Pancreas (tissue), 8 donors: ENCODE data around the gene OTUD5. TPM values are rescaled to one million over a fixed set of nuclear protein-coding genes. Genes with fewer than 3 reads are reported as not detected.

Experiments
- polyA plus RNA-seq, 2 donors: library from polyadenylated mRNA; stranded (reverse); fragments of 200-250 nt; gene quantifications; one replicate each; pipeline ENCODE4 v1.2.3, GENCODE V29; 2013
- total RNA-seq, 6 donors: library from RNA; stranded (reverse); fragmentation: NEBNext Ultra II Directional in 4 of 6; extraction: Animal tissue kit (Norgen Biotek cat#: 25700) in 4 of 6; gene quantifications; one replicate each; pipeline versions ENCODE4 v1.2.1 to v1.2.4, GENCODE V29; 2021 to 2023
- donor health status: healthy with polysubstance abuse.
- donor health status: DM: no; HTN: no; CAD: no; lungs with moderate emphysema.
- donor health status: DM: no; HTN: no; CAD: no.
- donor health status: Bipolar disorder and iron deficiency.
- donor health status: DM: yes; HTN: yes; CAD: no.
- donor health status: DM: no; HTN: no; CAD: no.
- donor health status: DM: no; HTN: no; CAD: no.
- donor health status: DM: yes; HTN: yes; CAD: no.

The OTUD5 gene
- total and polyA plus RNA-seq, 8 donors, result 14.2 to 34.3 (median 19.3) TPM

Other genes with a start within 250 kb of the OTUD5 start
- under 1 TPM in 2 of 6 donors, not detected in 4; 0.37 to 0.72 TPM for gene GLOD5, start 195.9 kb downstream of the OTUD5 start, total RNA-seq
- gene GLOD5, start 195.9 kb downstream of the OTUD5 start, polyA plus RNA-seq, result under 1 TPM; 0.57 to 0.99 TPM
- under 1 TPM in 1 of 6 donors, not detected in 5; 0.19 TPM for gene GATA1, start 171.0 kb downstream of the OTUD5 start, total RNA-seq
- under 1 TPM in 1 of 2 donors, not detected in 1; 0.12 TPM for gene GATA1, start 171.0 kb downstream of the OTUD5 start, polyA plus RNA-seq
- gene HDAC6, start 155.5 kb downstream of the OTUD5 start, total RNA-seq, result 10 to 100 TPM; 24.9 to 58.4 (median 30.9) TPM
- gene HDAC6, start 155.5 kb downstream of the OTUD5 start, polyA plus RNA-seq, result 100 to 1,000 TPM in 1 of 2 donors, 10 to 100 TPM in 1; 81.2 to 132 TPM
- not detected for gene ERAS, start 131.1 kb downstream of the OTUD5 start, total RNA-seq
- under 1 TPM; 0.11 to 0.49 TPM for gene ERAS, start 131.1 kb downstream of the OTUD5 start, polyA plus RNA-seq
- 10 to 100 TPM; 10.3 to 50.5 (median 20.1) TPM for gene PCSK1N, start 122.0 kb downstream of the OTUD5 start, total RNA-seq
- 100 to 1,000 TPM; 167 to 368 TPM for gene PCSK1N, start 122.0 kb downstream of the OTUD5 start, polyA plus RNA-seq
- gene TIMM17B, start 59.8 kb downstream of the OTUD5 start, total RNA-seq, result 10 to 100 TPM; 15.7 to 26.0 (median 19.5) TPM
- 10 to 100 TPM; 29.8 to 48.9 TPM for gene TIMM17B, start 59.8 kb downstream of the OTUD5 start, polyA plus RNA-seq
- gene PQBP1, start 59.7 kb downstream of the OTUD5 start, total RNA-seq, result 10 to 100 TPM; 36.4 to 66.5 (median 49.3) TPM
- 100 to 1,000 TPM; 108 to 112 TPM for gene PQBP1, start 59.7 kb downstream of the OTUD5 start, polyA plus RNA-seq
- gene SLC35A2, start 46.0 kb downstream of the OTUD5 start, total RNA-seq, result 10 to 100 TPM in 5 of 6 donors, 1 to 10 TPM in 1; 9.9 to 20.6 (median 14.6) TPM
- 10 to 100 TPM in 1 of 2 donors, 1 to 10 TPM in 1; 7.1 to 16.0 TPM for gene SLC35A2, start 46.0 kb downstream of the OTUD5 start, polyA plus RNA-seq
- 1 to 10 TPM; 1.3 to 8.6 (median 2.4) TPM for gene PIM2, start 38.6 kb downstream of the OTUD5 start, total RNA-seq
- gene PIM2, start 38.6 kb downstream of the OTUD5 start, polyA plus RNA-seq, result 1 to 10 TPM; 2.8 to 8.2 TPM
- gene KCND1, start 14.2 kb upstream of the OTUD5 start, total RNA-seq, result 1 to 10 TPM in 2 of 6 donors, under 1 TPM in 4; 0.12 to 1.7 (median 0.68) TPM
- gene KCND1, start 14.2 kb upstream of the OTUD5 start, polyA plus RNA-seq, result 1 to 10 TPM in 1 of 2 donors, under 1 TPM in 1; 0.84 to 1.3 TPM
- gene GRIPAP1, start 44.7 kb upstream of the OTUD5 start, total RNA-seq, result 10 to 100 TPM; 12.5 to 26.0 (median 17.2) TPM
- gene GRIPAP1, start 44.7 kb upstream of the OTUD5 start, polyA plus RNA-seq, result 10 to 100 TPM; 32.2 to 32.7 TPM
- gene TFE3, start 85.8 kb upstream of the OTUD5 start, total RNA-seq, result 10 to 100 TPM in 3 of 6 donors, 1 to 10 TPM in 3; 8.5 to 18.8 (median 11.0) TPM
- 10 to 100 TPM; 20.1 to 20.6 TPM for gene TFE3, start 85.8 kb upstream of the OTUD5 start, polyA plus RNA-seq
- gene CCDC120, start 101.4 kb upstream of the OTUD5 start, total RNA-seq, result 10 to 100 TPM in 1 of 6 donors, 1 to 10 TPM in 5; 4.5 to 10.6 (median 6.8) TPM
- 1 to 10 TPM; 7.3 to 8.2 TPM for gene CCDC120, start 101.4 kb upstream of the OTUD5 start, polyA plus RNA-seq
- 1 to 10 TPM; 1.3 to 8.8 (median 3.9) TPM for gene PRAF2, start 116.4 kb upstream of the OTUD5 start, total RNA-seq
- 10 to 100 TPM; 11.3 to 15.8 TPM for gene PRAF2, start 116.4 kb upstream of the OTUD5 start, polyA plus RNA-seq
- 10 to 100 TPM; 34.9 to 48.5 (median 45.6) TPM for gene WDR45, start 122.3 kb upstream of the OTUD5 start, total RNA-seq
- 100 to 1,000 TPM in 1 of 2 donors, 10 to 100 TPM in 1; 98.1 to 121 TPM for gene WDR45, start 122.3 kb upstream of the OTUD5 start, polyA plus RNA-seq
- gene GPKOW, start 166.1 kb upstream of the OTUD5 start, total RNA-seq, result 10 to 100 TPM in 1 of 6 donors, 1 to 10 TPM in 5; 5.4 to 11.5 (median 7.7) TPM
- gene GPKOW, start 166.1 kb upstream of the OTUD5 start, polyA plus RNA-seq, result 10 to 100 TPM in 1 of 2 donors, 1 to 10 TPM in 1; 5.1 to 10.5 TPM
- 10 to 100 TPM in 1 of 6 donors, 1 to 10 TPM in 5; 6.8 to 12.7 (median 8.3) TPM for gene MAGIX, start 205.2 kb upstream of the OTUD5 start, total RNA-seq
- gene MAGIX, start 205.2 kb upstream of the OTUD5 start, polyA plus RNA-seq, result 10 to 100 TPM; 12.8 to 25.7 TPM
- 100 to 1,000 TPM in 4 of 6 donors, 10 to 100 TPM in 2; 36.0 to 125 (median 114) TPM for gene PLP2, start 214.3 kb upstream of the OTUD5 start, total RNA-seq
- 100 to 1,000 TPM; 119 to 126 TPM for gene PLP2, start 214.3 kb upstream of the OTUD5 start, polyA plus RNA-seq
- 1 to 10 TPM; 4.2 to 7.0 (median 5.6) TPM for gene PRICKLE3, start 228.8 kb upstream of the OTUD5 start, total RNA-seq
- gene PRICKLE3, start 228.8 kb upstream of the OTUD5 start, polyA plus RNA-seq, result 1 to 10 TPM; 4.3 to 6.7 TPM
- gene SYP, start 242.6 kb upstream of the OTUD5 start, total RNA-seq, result 1 to 10 TPM; 2.0 to 9.8 (median 4.2) TPM
- 10 to 100 TPM; 13.4 to 41.7 TPM for gene SYP, start 242.6 kb upstream of the OTUD5 start, polyA plus RNA-seq